Fibroblast of villous mesenchyme (primary cell): ENCODE measurements around the gene DCC. TPM values are rescaled to one million over a fixed set of nuclear protein-coding genes. Genes with fewer than 3 reads are reported as not detected.

ENCODE experiments used
- DNase-seq: peaks from one replicate; pipeline ENCODE4 v3.0.0-alpha.2; 2010; ENCODE audit warnings: low read depth
- H3K4me3 ChIP-seq: 2 replicates; pipeline ENCODE4 v1.5.1; 2011; ENCODE audit warnings: low read depth, mild to moderate bottlenecking, low read length
- total RNA-seq: library from RNA; depleted of rRNA; stranded (reverse); fragments of >200 nt; gene quantifications from 2 replicates; pipeline ENCODE4 v1.2.3, GENCODE V29; 2012
- TF ChIP-seq, protein P1 (sequence below): IDR thresholded peaks from 2 replicates; pipeline ENCODE4 v1.5.1; 2012; ENCODE audit warnings: low read depth, mild to moderate bottlenecking, low read length; ENCODE audit not compliant: insufficient read depth

The DCC gene
- total RNA-seq, 1 donor: not detected

DNA sequence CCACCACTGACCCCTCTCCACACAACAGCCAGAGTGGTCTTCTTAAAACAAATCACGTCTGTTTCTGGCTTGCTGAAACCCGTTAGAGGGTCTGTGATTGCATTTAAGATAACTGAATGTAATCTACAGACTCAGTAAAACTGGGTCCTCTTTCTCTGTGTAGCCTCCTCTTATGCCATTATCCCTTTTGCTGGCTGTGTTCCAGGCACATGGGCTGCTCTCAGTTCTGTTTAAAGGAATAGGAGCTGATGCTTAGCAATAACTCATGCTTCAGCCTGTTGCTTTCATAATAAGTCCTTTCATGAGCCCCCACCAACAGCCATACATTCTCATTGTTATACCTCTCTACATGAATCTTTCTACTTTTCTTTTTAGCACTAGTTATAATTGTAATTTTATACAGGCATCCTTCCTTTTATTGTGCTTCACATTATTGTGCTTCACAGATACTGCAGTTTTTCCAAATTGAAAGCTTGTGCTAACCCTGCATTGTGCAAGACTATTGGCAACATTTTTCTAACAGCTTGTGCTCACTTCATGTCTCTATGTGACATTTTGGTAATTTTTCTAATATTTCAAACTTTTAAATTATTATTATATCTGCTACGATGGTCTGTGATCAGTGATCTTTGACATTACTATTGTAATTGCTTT lies 1101.9 kb downstream of the DCC start:
- no peak overlapping the region for H3K4me3 ChIP-seq
- no peak for DNase-seq
- TF ChIP-seq, protein P1, sequence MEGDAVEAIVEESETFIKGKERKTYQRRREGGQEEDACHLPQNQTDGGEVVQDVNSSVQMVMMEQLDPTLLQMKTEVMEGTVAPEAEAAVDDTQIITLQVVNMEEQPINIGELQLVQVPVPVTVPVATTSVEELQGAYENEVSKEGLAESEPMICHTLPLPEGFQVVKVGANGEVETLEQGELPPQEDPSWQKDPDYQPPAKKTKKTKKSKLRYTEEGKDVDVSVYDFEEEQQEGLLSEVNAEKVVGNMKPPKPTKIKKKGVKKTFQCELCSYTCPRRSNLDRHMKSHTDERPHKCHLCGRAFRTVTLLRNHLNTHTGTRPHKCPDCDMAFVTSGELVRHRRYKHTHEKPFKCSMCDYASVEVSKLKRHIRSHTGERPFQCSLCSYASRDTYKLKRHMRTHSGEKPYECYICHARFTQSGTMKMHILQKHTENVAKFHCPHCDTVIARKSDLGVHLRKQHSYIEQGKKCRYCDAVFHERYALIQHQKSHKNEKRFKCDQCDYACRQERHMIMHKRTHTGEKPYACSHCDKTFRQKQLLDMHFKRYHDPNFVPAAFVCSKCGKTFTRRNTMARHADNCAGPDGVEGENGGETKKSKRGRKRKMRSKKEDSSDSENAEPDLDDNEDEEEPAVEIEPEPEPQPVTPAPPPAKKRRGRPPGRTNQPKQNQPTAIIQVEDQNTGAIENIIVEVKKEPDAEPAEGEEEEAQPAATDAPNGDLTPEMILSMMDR: no peak

DNA sequence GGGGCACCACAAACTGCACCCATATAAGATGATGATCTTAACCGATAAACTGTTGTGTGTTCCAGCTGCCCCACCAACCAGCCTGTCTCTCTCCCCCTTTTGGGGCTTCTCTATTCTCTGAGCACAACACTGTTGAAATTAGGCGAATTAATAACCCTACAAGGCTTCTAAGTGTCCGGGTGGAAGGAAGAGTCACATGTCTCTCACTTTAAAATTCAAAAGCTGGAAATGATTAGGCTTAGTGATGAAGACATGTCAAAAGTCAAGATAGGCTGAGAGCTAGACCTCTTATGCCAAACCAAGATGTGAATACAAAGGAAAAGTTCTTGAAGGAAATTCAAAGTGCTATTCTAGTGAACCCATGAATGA lies 1102.4 kb downstream of the DCC start:
- TF ChIP-seq, protein P1: no peak
- H3K4me3 ChIP-seq: no peak overlapping the region
- no peak for DNase-seq

DNA sequence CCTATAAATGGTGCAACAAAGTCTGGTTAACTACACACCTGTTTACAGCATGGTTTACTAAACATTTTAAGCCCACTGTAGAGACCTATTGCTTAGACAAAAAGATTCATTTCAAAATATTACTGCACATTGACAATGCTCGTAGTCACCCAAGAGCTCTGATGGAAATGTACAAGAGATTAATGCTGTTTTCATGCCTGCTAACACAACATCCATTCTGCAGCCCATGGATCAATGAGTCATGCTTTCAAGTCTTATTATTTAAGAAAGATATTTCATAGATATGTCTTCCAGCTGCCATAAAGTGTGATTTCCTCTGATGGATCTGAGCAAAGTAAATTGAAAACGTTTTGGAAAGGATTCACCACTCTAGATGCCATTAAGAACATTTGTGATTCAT lies 1103.3 kb downstream of the DCC start:
- H3K4me3 ChIP-seq: no peak overlapping the region
- TF ChIP-seq, protein P1: no peak
- no peak for DNase-seq

DNA sequence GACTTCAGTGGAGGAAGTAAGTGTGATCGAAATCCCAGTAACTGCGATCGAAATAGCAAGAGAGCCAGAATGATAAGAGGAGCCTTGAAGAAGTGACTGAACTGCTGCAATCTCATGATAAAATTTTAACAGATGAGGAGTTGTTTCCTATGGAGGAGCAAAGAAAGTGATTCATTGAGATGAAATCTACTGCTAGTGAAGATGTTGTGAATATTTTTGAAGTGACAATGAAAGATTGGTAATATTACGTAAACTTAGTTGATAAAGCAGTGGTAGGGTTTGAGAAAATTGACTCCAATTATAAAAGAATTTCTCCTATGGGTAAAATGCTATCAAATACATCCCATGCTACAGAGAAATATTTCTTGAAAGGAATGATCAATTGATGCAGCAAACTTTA lies 1103.8 kb downstream of the DCC start:
- no peak overlapping the region for H3K4me3 ChIP-seq
- no peak for DNase-seq
- TF ChIP-seq, protein P1: no peak

DNA sequence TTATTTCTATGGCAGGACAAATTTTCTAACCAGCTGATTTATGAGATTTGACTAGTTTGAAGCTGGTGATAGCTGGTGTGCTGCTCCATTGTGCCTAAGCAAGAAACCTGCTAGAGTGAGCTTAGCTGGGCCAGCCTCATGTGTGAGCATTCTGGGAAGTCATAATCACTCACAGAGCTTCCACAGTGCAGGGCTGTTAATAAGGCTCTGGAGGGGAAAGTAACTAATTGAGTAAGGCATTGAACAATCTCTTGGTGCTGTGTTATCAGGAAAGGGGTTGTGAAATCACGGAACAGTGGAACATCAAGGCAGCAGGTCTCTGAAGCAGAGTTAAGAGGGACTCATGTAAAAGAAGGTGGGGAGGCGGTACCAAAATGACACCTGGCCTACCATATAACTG lies 1111.9 kb downstream of the DCC start:
- no peak overlapping the region for H3K4me3 ChIP-seq
- TF ChIP-seq, protein P1: no peak
- no peak for DNase-seq

DNA sequence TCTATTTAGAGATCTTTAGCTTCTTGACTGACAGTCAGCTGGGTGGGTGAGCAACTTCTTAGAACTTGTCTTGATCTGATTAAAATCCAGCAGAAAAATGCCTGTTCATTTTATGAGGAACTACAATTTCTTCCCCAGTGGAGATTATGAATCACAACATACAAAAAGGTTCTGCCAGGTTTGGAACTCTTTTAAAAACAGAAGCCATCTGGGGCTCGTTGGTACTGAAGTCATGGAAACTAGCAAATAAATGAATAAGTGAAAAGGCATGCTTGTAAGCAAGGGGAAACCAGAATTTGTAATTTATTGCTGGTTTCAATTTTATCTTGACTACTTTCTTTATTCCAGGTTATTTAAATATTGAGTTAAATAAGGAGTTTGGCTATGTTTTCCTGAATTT lies 1117.1 kb downstream of the DCC start:
- TF ChIP-seq, protein P1: no peak
- H3K4me3 ChIP-seq: no peak overlapping the region
- no peak for DNase-seq

DNA sequence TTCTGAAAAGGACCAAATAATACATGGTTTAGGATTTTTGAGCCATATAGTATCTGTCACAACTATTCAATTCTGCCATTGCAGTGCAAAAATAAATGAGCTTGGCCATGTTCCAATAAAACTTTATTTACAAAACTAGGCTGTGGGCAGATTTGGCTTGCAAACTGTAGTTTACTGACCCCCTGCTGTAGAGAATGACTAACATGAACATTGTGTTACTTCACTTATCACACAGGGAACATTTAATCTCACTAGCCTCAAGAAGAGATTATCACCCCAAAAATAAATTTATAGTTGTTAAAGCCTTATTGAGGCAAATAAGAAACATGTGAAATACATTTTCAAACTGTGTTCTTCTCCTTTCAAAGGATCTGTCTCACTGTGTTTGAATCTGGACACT lies 1118.3 kb downstream of the DCC start:
- H3K4me3 ChIP-seq: no peak overlapping the region
- TF ChIP-seq, protein P1: no peak
- no peak for DNase-seq
